ENCODE results near the gene SIGLEC8. TPM values are rescaled to one million over a fixed set of nuclear protein-coding genes. Genes with fewer than 3 reads are reported as not detected.
A peak's percentile ranks its signal among the peaks of the same experiment; 100 is the strongest.

SIGLEC8 gene
- total RNA-seq, 2 donors from 2014 or later = 0.08 to 0.26 TPM

GRCh38 chr19:51415187-51415586 lies 43.1 kb downstream of the SIGLEC8 start:
- Histone ChIP-seq H3K27me3 (no peaks in the 10 kb centered on the region), H3K36me3 (no peaks in the 10 kb centered on the region), H3K4me3 (no peak overlapping the region), H3K27ac (no peak overlapping the region), H3K4me1 (no peaks in the 10 kb centered on the region), H3K9me3 (no peaks in the 10 kb centered on the region)
- no peak for DNase-seq (ENCODE audit: low spot score)
- TF ChIP-seq, protein P1, sequence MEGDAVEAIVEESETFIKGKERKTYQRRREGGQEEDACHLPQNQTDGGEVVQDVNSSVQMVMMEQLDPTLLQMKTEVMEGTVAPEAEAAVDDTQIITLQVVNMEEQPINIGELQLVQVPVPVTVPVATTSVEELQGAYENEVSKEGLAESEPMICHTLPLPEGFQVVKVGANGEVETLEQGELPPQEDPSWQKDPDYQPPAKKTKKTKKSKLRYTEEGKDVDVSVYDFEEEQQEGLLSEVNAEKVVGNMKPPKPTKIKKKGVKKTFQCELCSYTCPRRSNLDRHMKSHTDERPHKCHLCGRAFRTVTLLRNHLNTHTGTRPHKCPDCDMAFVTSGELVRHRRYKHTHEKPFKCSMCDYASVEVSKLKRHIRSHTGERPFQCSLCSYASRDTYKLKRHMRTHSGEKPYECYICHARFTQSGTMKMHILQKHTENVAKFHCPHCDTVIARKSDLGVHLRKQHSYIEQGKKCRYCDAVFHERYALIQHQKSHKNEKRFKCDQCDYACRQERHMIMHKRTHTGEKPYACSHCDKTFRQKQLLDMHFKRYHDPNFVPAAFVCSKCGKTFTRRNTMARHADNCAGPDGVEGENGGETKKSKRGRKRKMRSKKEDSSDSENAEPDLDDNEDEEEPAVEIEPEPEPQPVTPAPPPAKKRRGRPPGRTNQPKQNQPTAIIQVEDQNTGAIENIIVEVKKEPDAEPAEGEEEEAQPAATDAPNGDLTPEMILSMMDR (IDR thresholded peaks at IDR 0.05) = no peak

GRCh38 chr19:51410950-51411748 lies 47.1 kb downstream of the SIGLEC8 start:
- Histone ChIP-seq H3K4me3 (no peak overlapping the region), H3K9me3 (no peaks in the 10 kb centered on the region), H3K27ac (no peak overlapping the region), H3K4me1 (no peaks in the 10 kb centered on the region), H3K36me3 (no peaks in the 10 kb centered on the region), H3K27me3 (no peaks in the 10 kb centered on the region)
- no peak for DNase-seq (ENCODE audit: low spot score)
- TF ChIP-seq, protein P1 (IDR thresholded peaks at IDR 0.05) = no peak

- no peak overlapping the region for H3K4me3 ChIP-seq
- no peak for DNase-seq (ENCODE audit: low spot score)
- TF ChIP-seq, protein P1 (IDR thresholded peaks at IDR 0.05) = peak in 1 of 2 donors; percentile 42
- no peak overlapping the region for H3K27ac ChIP-seq
- H3K9me3 ChIP-seq = no peaks in the 10 kb centered on the region
- no peaks in the 10 kb centered on the region for H3K4me1 ChIP-seq
- H3K36me3 ChIP-seq = no peaks in the 10 kb centered on the region
- no peaks in the 10 kb centered on the region for H3K27me3 ChIP-seq
Observed at GRCh38 chr19:51407511-51408131, 50.6 kb downstream of the SIGLEC8 start.

DNA sequence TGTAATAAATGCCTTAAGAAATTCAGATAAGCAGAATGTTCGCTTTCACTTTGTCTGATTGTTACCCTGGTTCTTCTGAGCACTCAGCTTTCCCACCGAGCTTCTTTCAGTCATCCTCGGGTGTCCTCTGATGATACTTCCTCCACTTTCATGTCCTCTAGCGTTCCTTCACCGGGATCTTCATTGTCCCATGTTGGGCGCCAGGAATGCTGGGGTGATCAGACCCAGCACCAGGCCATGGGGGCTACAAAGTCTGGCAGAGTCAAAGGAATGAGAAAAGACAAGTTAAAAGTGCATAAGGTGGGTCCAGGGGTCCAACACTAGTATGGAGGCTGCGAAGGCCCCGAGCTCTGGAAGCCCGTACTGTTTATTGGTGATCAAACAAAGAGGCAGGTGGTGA lies 56.1 kb downstream of the SIGLEC8 start:
- TF ChIP-seq, protein P1 (IDR thresholded peaks at IDR 0.05) = no peak
- no peak for DNase-seq (ENCODE audit: low spot score)
- no peaks in the 10 kb centered on the region for H3K36me3 ChIP-seq
- H3K4me1 ChIP-seq = no peaks in the 10 kb centered on the region
- H3K4me3 ChIP-seq = no peak overlapping the region
- no peak overlapping the region for H3K27ac ChIP-seq
- peaks cover 6 to 10% of the 10 kb centered on the region in 2 donors for H3K9me3 ChIP-seq
- H3K27me3 ChIP-seq = no peaks in the 10 kb centered on the region

Other genes with a start within 250 kb of the SIGLEC8 start
- 1 to 10 TPM; 2.3 to 4.2 TPM for gene CD33, start 233.4 kb downstream of the SIGLEC8 start, total RNA-seq
- not detected for gene SIGLECL1, start 207.4 kb downstream of the SIGLEC8 start, total RNA-seq
- gene IGLON5, start 146.8 kb downstream of the SIGLEC8 start, total RNA-seq = under 1 TPM in 1 of 2 donors, not detected in 1; 0.31 TPM
- gene VSIG10L, start 116.3 kb downstream of the SIGLEC8 start, total RNA-seq = 1 to 10 TPM in 1 of 2 donors, under 1 TPM in 1; 0.79 to 1.1 TPM
- gene ETFB, start 92.1 kb downstream of the SIGLEC8 start, total RNA-seq = 100 to 1,000 TPM; 385 TPM
- gene CLDND2, start 89.5 kb downstream of the SIGLEC8 start, total RNA-seq = not detected
- 1 to 10 TPM; 1.4 to 1.8 TPM for gene NKG7, start 85.8 kb downstream of the SIGLEC8 start, total RNA-seq
- not detected for gene LIM2, start 70.5 kb downstream of the SIGLEC8 start, total RNA-seq
- gene C19orf84, start 67.9 kb downstream of the SIGLEC8 start, total RNA-seq = not detected
- gene SIGLEC10, start 40.8 kb downstream of the SIGLEC8 start, total RNA-seq = 1 to 10 TPM in 1 of 2 donors, under 1 TPM in 1; 0.22 to 7.7 TPM
- gene CEACAM18, start 20.1 kb upstream of the SIGLEC8 start, total RNA-seq = not detected
- gene SIGLEC12, start 43.3 kb upstream of the SIGLEC8 start, total RNA-seq = not detected
- gene SIGLEC6, start 73.2 kb upstream of the SIGLEC8 start, total RNA-seq = under 1 TPM; 0.16 to 0.44 TPM
- gene ZNF175, start 112.8 kb upstream of the SIGLEC8 start, total RNA-seq = 1 to 10 TPM; 3.0 to 4.6 TPM
- gene SIGLEC5, start 171.9 kb upstream of the SIGLEC8 start, total RNA-seq = 1 to 10 TPM in 1 of 2 donors, not detected in 1; 1.7 TPM
- gene SIGLEC14, start 188.4 kb upstream of the SIGLEC8 start, total RNA-seq = under 1 TPM; 0.26 to 0.31 TPM
- 1 to 10 TPM; 3.7 to 6.4 TPM for gene SPACA6, start 234.9 kb upstream of the SIGLEC8 start, total RNA-seq

Data from right atrium auricular region (tissue), 2 donors.